ENCODE data around the gene EXTL2. TPM values are rescaled to one million over a fixed set of nuclear protein-coding genes. Genes with fewer than 3 reads are reported as not detected.
"Not testable (repeated sequence)": the region's sequence is repeated elsewhere in the genome, so short reads cannot be mapped to it uniquely, and the experiment has no call there.

The EXTL2 gene
- total RNA-seq, 1 donor from 2014 or later = 50.4 TPM

GRCh38 chr1:100847361-100848082 lies 47.1 kb downstream of the EXTL2 start:
- H3K27me3 Mint-ChIP-seq = no peaks in the 10 kb centered on the region
- peaks cover 8% of the 10 kb centered on the region for H3K9me3 Mint-ChIP-seq (ENCODE audit: low read depth)
- no peak for DNase-seq (ENCODE audit: low spot score, unreplicated experiment)
- H3K4me3 Mint-ChIP-seq (ENCODE audit: low read depth) = no peak overlapping the region
- H3K4me1 Mint-ChIP-seq (ENCODE audit: low read depth) = no peaks in the 10 kb centered on the region
- no peak overlapping the region for H3K27ac Mint-ChIP-seq
- no peak for TF ChIP-seq CTCF (IDR thresholded peaks at IDR 0.05; ENCODE audit: unreplicated experiment)
- H3K36me3 Mint-ChIP-seq (ENCODE audit: insufficient read depth) = no peaks in the 10 kb centered on the region

GRCh38 chr1:100843160-100843559 lies 51.5 kb downstream of the EXTL2 start:
- peaks cover 29% of the 10 kb centered on the region for H3K9me3 Mint-ChIP-seq (ENCODE audit: low read depth)
- H3K4me1 Mint-ChIP-seq (ENCODE audit: low read depth); H3K27me3 Mint-ChIP-seq; H3K36me3 Mint-ChIP-seq (ENCODE audit: insufficient read depth); DNase-seq (ENCODE audit: low spot score, unreplicated experiment); H3K27ac Mint-ChIP-seq; H3K4me3 Mint-ChIP-seq (ENCODE audit: low read depth): not testable (repeated sequence)

- H3K4me1 Mint-ChIP-seq (ENCODE audit: low read depth) = no peaks in the 10 kb centered on the region
- no peak overlapping the region for H3K27ac Mint-ChIP-seq
- no peaks in the 10 kb centered on the region for H3K27me3 Mint-ChIP-seq
- H3K9me3 Mint-ChIP-seq (ENCODE audit: low read depth) = peaks cover 9% of the 10 kb centered on the region
- DNase-seq (ENCODE audit: low spot score, unreplicated experiment) = no peak
- no peak overlapping the region for H3K4me3 Mint-ChIP-seq (ENCODE audit: low read depth)
- TF ChIP-seq CTCF (IDR thresholded peaks at IDR 0.05; ENCODE audit: unreplicated experiment) = no peak
- H3K36me3 Mint-ChIP-seq (ENCODE audit: insufficient read depth) = peaks cover 3% of the 10 kb centered on the region
Observed at GRCh38 chr1:100835866-100836842, 58.5 kb downstream of the EXTL2 start.

- peaks cover 3% of the 10 kb centered on the region for H3K9me3 Mint-ChIP-seq (ENCODE audit: low read depth)
- no peak for DNase-seq (ENCODE audit: low spot score, unreplicated experiment)
- no peaks in the 10 kb centered on the region for H3K27me3 Mint-ChIP-seq
- no peak overlapping the region for H3K27ac Mint-ChIP-seq
- no peaks in the 10 kb centered on the region for H3K4me1 Mint-ChIP-seq (ENCODE audit: low read depth)
- no peak overlapping the region for H3K4me3 Mint-ChIP-seq (ENCODE audit: low read depth)
- no peaks in the 10 kb centered on the region for H3K36me3 Mint-ChIP-seq (ENCODE audit: insufficient read depth)
- TF ChIP-seq CTCF (IDR thresholded peaks at IDR 0.05; ENCODE audit: unreplicated experiment) = peak; percentile 49
Observed at GRCh38 chr1:100834777-100835660, 59.6 kb downstream of the EXTL2 start.

GRCh38 chr1:100832694-100833428 lies 61.8 kb downstream of the EXTL2 start:
- Mint-ChIP-seq H3K27ac (no peak overlapping the region), H3K36me3 (ENCODE audit: insufficient read depth) (no peaks in the 10 kb centered on the region), H3K27me3 (no peaks in the 10 kb centered on the region), H3K4me3 (ENCODE audit: low read depth) (no peak overlapping the region), H3K4me1 (ENCODE audit: low read depth) (no peaks in the 10 kb centered on the region), H3K9me3 (ENCODE audit: low read depth) (no peaks in the 10 kb centered on the region)
- TF ChIP-seq CTCF (IDR thresholded peaks at IDR 0.05; ENCODE audit: unreplicated experiment) = no peak
- no peak for DNase-seq (ENCODE audit: low spot score, unreplicated experiment)

GRCh38 chr1:100825666-100826065 lies 69.0 kb downstream of the EXTL2 start:
- not testable (repeated sequence) for H3K27me3 Mint-ChIP-seq; H3K4me1 Mint-ChIP-seq (ENCODE audit: low read depth); H3K4me3 Mint-ChIP-seq (ENCODE audit: low read depth); DNase-seq (ENCODE audit: low spot score, unreplicated experiment); H3K27ac Mint-ChIP-seq; H3K36me3 Mint-ChIP-seq (ENCODE audit: insufficient read depth)
- H3K9me3 Mint-ChIP-seq (ENCODE audit: low read depth) = peaks cover 23% of the 10 kb centered on the region
